ENCODE measurements around the gene NIPAL3.
"Not testable (repeated sequence)": the region's sequence is repeated elsewhere in the genome, so short reads cannot be mapped to it uniquely, and the experiment has no call there.

The NIPAL3 gene

GRCh38 chr1:24493785-24494184 lies 78.2 kb downstream of the NIPAL3 start:
- DNase-seq = no peak

- no peak for DNase-seq
These were observed 83.0 kb downstream of the NIPAL3 start for GRCh38 chr1:24498589-24498988.

- no peak for DNase-seq
These were observed 84.9 kb downstream of the NIPAL3 start for GRCh38 chr1:24500448-24501048.

- no peak for DNase-seq
These were observed 85.9 kb downstream of the NIPAL3 start for GRCh38 chr1:24501371-24502064.

- DNase-seq = peak; percentile 73
These were observed 86.6 kb downstream of the NIPAL3 start for GRCh38 chr1:24502065-24502708.

GRCh38 chr1:24502709-24503058 lies 87.1 kb downstream of the NIPAL3 start, which contains the start of gene RCAN3:
Gene RCAN3 (plus strand): TSS chr1:24502836. CDS start chr1:24514373, 11,537 bp downstream.
- DNase-seq = peak; percentile 87

- DNase-seq = peak; percentile 35
These were observed 87.6 kb downstream of the NIPAL3 start for GRCh38 chr1:24503059-24503751.

- no peak for DNase-seq
These were observed 88.4 kb downstream of the NIPAL3 start for GRCh38 chr1:24503870-24504523.

GRCh38 chr1:24504560-24504959 lies 89.0 kb downstream of the NIPAL3 start:
- no peak for DNase-seq

- no peak for DNase-seq
These were observed 90.2 kb downstream of the NIPAL3 start for GRCh38 chr1:24505816-24506215.

- DNase-seq = no peak
These were observed 91.2 kb downstream of the NIPAL3 start for GRCh38 chr1:24506691-24507381.

GRCh38 chr1:24507405-24507804 lies 91.8 kb downstream of the NIPAL3 start:
- no peak for DNase-seq

GRCh38 chr1:24508911-24509310 lies 93.3 kb downstream of the NIPAL3 start:
- no peak for DNase-seq

GRCh38 chr1:24513706-24514105 lies 98.1 kb downstream of the NIPAL3 start:
- no peak for DNase-seq

- DNase-seq = no peak
These were observed 99.3 kb downstream of the NIPAL3 start for GRCh38 chr1:24514946-24515345.

GRCh38 chr1:24515671-24516209 lies 100.1 kb downstream of the NIPAL3 start:
- not testable (repeated sequence) for DNase-seq

GRCh38 chr1:24516506-24516905 lies 100.9 kb downstream of the NIPAL3 start:
- no peak for DNase-seq

GRCh38 chr1:24517898-24518297 lies 102.3 kb downstream of the NIPAL3 start:
- DNase-seq = no peak

- DNase-seq = not testable (repeated sequence)
These were observed 104.7 kb downstream of the NIPAL3 start for GRCh38 chr1:24520282-24520681.

Measured in activated CD8-positive, alpha-beta memory T cell treated with anti-CD3 and anti-CD28 coated beads, Interleukin-2, amount 50 U/mL, for 4 hours (primary cell).